IPS-11a (cell line): Measurements from ENCODE around the gene LCP2.
"Not testable (repeated sequence)": the region's sequence is repeated elsewhere in the genome, so short reads cannot be mapped to it uniquely, and the experiment has no call there.

ENCODE experiments used
- H3K4me3 ChIP-seq: one replicate; pipeline ENCODE4 v1.5.1; 2013; ENCODE audit warnings: low read depth, low read length, control low read depth

The LCP2 gene

GRCh38 chr5:170251462-170251861 lies 46.1 kb downstream of the LCP2 start:
- no peak overlapping the region for H3K4me3 ChIP-seq

- no peak overlapping the region for H3K4me3 ChIP-seq
Measured at GRCh38 chr5:170250810-170251317, 46.7 kb downstream of the LCP2 start.

- H3K4me3 ChIP-seq: no peak overlapping the region
Measured at GRCh38 chr5:170249355-170249754, 48.2 kb downstream of the LCP2 start.

- not testable (repeated sequence) for H3K4me3 ChIP-seq
Measured at GRCh38 chr5:170248931-170249227, 48.7 kb downstream of the LCP2 start.

- no peak overlapping the region for H3K4me3 ChIP-seq
Measured at GRCh38 chr5:170248172-170248930, 49.2 kb downstream of the LCP2 start.

- no peak overlapping the region for H3K4me3 ChIP-seq
Measured at GRCh38 chr5:170247363-170247762, 50.2 kb downstream of the LCP2 start.

- no peak overlapping the region for H3K4me3 ChIP-seq
Measured at GRCh38 chr5:170246126-170246870, 51.3 kb downstream of the LCP2 start.

- H3K4me3 ChIP-seq: not testable (repeated sequence)
Measured at GRCh38 chr5:170245436-170245835, 52.1 kb downstream of the LCP2 start.

GRCh38 chr5:170238456-170239196 lies 59.0 kb downstream of the LCP2 start:
- no peak overlapping the region for H3K4me3 ChIP-seq

GRCh38 chr5:170235876-170236864 lies 61.4 kb downstream of the LCP2 start:
- no peak overlapping the region for H3K4me3 ChIP-seq

- H3K4me3 ChIP-seq: no peak overlapping the region
Measured at GRCh38 chr5:170233358-170233892, 64.2 kb downstream of the LCP2 start.

GRCh38 chr5:170232786-170233185 lies 64.8 kb downstream of the LCP2 start, which contains the start of gene C5orf58:
Gene C5orf58 (plus strand): TSS chr5:170232985. CDS start chr5:170234977, 1,992 bp downstream.
- no peak within 1 kb of the TSS for H3K4me3 ChIP-seq

- no peak overlapping the region for H3K4me3 ChIP-seq
Measured at GRCh38 chr5:170228762-170229435, 68.7 kb downstream of the LCP2 start.

GRCh38 chr5:170226661-170227060 lies 70.9 kb downstream of the LCP2 start:
- no peak overlapping the region for H3K4me3 ChIP-seq

GRCh38 chr5:170226129-170226615 lies 71.4 kb downstream of the LCP2 start:
- H3K4me3 ChIP-seq: no peak overlapping the region

GRCh38 chr5:170225326-170226128 lies 72.0 kb downstream of the LCP2 start:
- H3K4me3 ChIP-seq: no peak overlapping the region

GRCh38 chr5:170223906-170224305 lies 73.7 kb downstream of the LCP2 start:
- no peak overlapping the region for H3K4me3 ChIP-seq

- H3K4me3 ChIP-seq: no peak overlapping the region
Measured at GRCh38 chr5:170223360-170223759, 74.2 kb downstream of the LCP2 start.
